Right renal pelvis (tissue), 4 donors: ENCODE results near the gene NRROS. TPM values are rescaled to one million over a fixed set of nuclear protein-coding genes. Genes with fewer than 3 reads are reported as not detected.

Experiments used
- DNase-seq, 4 donors: peaks; one replicate each; pipeline ENCODE4 v3.0.0-alpha.2; 2013; ENCODE audit warnings: low read depth in 4 of 4, low spot score in 3 of 4, missing footprints in 1 of 4
- polyA plus RNA-seq, 4 donors: library from polyadenylated mRNA; unstranded; fragments of 120-200 nt; gene quantifications; one replicate each; pipeline ENCODE4 v1.2.1, GENCODE V29; 2013; ENCODE audit not compliant: insufficient read length in 4 of 4

Gene NRROS
- polyA plus RNA-seq, 4 donors = 3.2 to 4.2 (median 3.5) TPM

- DNase-seq = no peak
These were observed 6.6 kb downstream of the NRROS start for GRCh38 chr3:196645897-196646665.

GRCh38 chr3:196646666-196647216, 7.2 kb downstream of the NRROS start:
- DNase-seq = no peak

GRCh38 chr3:196650740-196651311, 11.3 kb downstream of the NRROS start:
- no peak for DNase-seq

GRCh38 chr3:196651819-196652218, 12.3 kb downstream of the NRROS start:
- no peak for DNase-seq

GRCh38 chr3:196652961-196653795, 13.7 kb downstream of the NRROS start:
- DNase-seq = no peak

- DNase-seq = no peak
These were observed 14.7 kb downstream of the NRROS start for GRCh38 chr3:196654006-196654734.

- DNase-seq = no peak
These were observed 15.2 kb downstream of the NRROS start for GRCh38 chr3:196654735-196655090.

GRCh38 chr3:196655496-196655895, 16.0 kb downstream of the NRROS start:
- no peak for DNase-seq

GRCh38 chr3:196656213-196656612, 16.7 kb downstream of the NRROS start:
- no peak for DNase-seq

GRCh38 chr3:196659901-196660351, 20.4 kb downstream of the NRROS start:
- DNase-seq = no peak

GRCh38 chr3:196660381-196661166, 21.1 kb downstream of the NRROS start:
- no peak for DNase-seq

- DNase-seq = no peak
These were observed 21.9 kb downstream of the NRROS start for GRCh38 chr3:196661400-196661799.

- DNase-seq = no peak
These were observed 22.5 kb downstream of the NRROS start for GRCh38 chr3:196662033-196662432.

- no peak for DNase-seq
These were observed 23.4 kb downstream of the NRROS start for GRCh38 chr3:196662711-196663571.

GRCh38 chr3:196666001-196666867, 26.7 kb downstream of the NRROS start:
- DNase-seq = no peak

- no peak for DNase-seq
These were observed 27.7 kb downstream of the NRROS start for GRCh38 chr3:196667056-196667825.

- no peak for DNase-seq
These were observed 30.8 kb downstream of the NRROS start for GRCh38 chr3:196670339-196670738.
